ENCODE results near the gene SLIT1.

The SLIT1 gene

DNA sequence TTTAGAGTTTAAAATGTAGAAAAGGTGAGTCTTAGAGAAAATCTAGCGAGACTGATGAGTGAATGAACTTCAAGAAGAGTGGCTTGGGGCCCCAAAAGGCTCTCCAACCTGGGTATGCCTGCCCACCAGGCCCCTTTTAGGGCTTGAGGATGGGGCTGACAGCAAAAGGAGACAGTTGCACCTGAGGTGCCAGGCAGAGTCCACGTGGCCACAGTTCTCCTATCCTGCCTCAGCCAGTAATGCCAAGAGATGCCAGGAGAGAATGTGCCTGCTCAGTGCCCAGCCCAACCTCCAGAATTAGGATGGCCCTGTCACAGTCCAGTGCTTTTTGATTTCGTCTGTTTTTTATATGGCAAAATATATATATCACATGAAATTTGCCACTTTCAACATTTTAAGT is 156.5 kb downstream of the SLIT1 start:
- TF ChIP-seq ZNF70 (CRISPR knock-in tag; IDR thresholded peaks at IDR 0.05) (no peak), ZNF565 (CRISPR knock-in tag; conservative IDR thresholded peaks at IDR 0.05; ENCODE audit: low read depth) (no peak), ISL1 (CRISPR knock-in tag; IDR thresholded peaks at IDR 0.05) (no peak), ZNF8 (CRISPR knock-in tag; IDR thresholded peaks at IDR 0.05) (no peak), OSR1 (CRISPR knock-in tag; IDR thresholded peaks at IDR 0.05) (no peak), TOX (CRISPR knock-in tag; IDR thresholded peaks at IDR 0.05; ENCODE audit: borderline replicate concordance) (no peak), PPARA (CRISPR knock-in tag; IDR thresholded peaks at IDR 0.05; ENCODE audit: borderline replicate concordance) (no peak), ZC3H10 (CRISPR knock-in tag; IDR thresholded peaks at IDR 0.05) (no peak), BACH2 (CRISPR knock-in tag; IDR thresholded peaks at IDR 0.05; ENCODE audit: borderline replicate concordance) (no peak), SNAI2 (CRISPR knock-in tag; IDR thresholded peaks at IDR 0.05) (no peak), TCF4 (CRISPR knock-in tag; IDR thresholded peaks at IDR 0.05; ENCODE audit: borderline replicate concordance) (no peak), ZFP30 (CRISPR knock-in tag; IDR thresholded peaks at IDR 0.05) (no peak)
- TF ChIP-seq, protein P1, sequence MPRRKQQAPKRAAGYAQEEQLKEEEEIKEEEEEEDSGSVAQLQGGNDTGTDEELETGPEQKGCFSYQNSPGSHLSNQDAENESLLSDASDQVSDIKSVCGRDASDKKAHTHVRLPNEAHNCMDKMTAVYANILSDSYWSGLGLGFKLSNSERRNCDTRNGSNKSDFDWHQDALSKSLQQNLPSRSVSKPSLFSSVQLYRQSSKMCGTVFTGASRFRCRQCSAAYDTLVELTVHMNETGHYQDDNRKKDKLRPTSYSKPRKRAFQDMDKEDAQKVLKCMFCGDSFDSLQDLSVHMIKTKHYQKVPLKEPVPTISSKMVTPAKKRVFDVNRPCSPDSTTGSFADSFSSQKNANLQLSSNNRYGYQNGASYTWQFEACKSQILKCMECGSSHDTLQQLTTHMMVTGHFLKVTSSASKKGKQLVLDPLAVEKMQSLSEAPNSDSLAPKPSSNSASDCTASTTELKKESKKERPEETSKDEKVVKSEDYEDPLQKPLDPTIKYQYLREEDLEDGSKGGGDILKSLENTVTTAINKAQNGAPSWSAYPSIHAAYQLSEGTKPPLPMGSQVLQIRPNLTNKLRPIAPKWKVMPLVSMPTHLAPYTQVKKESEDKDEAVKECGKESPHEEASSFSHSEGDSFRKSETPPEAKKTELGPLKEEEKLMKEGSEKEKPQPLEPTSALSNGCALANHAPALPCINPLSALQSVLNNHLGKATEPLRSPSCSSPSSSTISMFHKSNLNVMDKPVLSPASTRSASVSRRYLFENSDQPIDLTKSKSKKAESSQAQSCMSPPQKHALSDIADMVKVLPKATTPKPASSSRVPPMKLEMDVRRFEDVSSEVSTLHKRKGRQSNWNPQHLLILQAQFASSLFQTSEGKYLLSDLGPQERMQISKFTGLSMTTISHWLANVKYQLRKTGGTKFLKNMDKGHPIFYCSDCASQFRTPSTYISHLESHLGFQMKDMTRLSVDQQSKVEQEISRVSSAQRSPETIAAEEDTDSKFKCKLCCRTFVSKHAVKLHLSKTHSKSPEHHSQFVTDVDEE (CRISPR knock-in tag; IDR thresholded peaks at IDR 0.05): no peak
- TF ChIP-seq, protein P2, sequence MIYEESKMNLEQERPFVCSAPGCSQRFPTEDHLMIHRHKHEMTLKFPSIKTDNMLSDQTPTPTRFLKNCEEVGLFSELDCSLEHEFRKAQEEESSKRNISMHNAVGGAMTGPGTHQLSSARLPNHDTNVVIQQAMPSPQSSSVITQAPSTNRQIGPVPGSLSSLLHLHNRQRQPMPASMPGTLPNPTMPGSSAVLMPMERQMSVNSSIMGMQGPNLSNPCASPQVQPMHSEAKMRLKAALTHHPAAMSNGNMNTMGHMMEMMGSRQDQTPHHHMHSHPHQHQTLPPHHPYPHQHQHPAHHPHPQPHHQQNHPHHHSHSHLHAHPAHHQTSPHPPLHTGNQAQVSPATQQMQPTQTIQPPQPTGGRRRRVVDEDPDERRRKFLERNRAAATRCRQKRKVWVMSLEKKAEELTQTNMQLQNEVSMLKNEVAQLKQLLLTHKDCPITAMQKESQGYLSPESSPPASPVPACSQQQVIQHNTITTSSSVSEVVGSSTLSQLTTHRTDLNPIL (CRISPR knock-in tag; IDR thresholded peaks at IDR 0.05; ENCODE audit: low read depth): no peak
- no peak for ATAC-seq

DNA sequence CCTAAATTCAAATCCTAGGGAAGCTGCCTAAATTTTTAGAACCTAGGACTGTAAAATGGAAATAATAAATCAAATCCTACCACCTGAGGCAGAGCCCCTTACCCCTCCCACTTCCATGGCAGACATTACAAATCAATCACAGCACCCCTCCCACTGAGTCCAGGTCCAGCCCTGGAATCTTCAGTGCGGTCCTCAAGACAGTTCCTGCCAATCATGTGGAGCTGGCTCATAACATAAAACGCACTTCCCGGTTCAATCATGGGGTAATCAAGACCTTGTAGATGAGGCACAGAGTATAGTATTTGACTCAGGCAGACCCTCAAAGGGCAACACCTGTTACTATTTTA is 157.0 kb downstream of the SLIT1 start:
- no peak for ATAC-seq
- TF ChIP-seq, protein P3, sequence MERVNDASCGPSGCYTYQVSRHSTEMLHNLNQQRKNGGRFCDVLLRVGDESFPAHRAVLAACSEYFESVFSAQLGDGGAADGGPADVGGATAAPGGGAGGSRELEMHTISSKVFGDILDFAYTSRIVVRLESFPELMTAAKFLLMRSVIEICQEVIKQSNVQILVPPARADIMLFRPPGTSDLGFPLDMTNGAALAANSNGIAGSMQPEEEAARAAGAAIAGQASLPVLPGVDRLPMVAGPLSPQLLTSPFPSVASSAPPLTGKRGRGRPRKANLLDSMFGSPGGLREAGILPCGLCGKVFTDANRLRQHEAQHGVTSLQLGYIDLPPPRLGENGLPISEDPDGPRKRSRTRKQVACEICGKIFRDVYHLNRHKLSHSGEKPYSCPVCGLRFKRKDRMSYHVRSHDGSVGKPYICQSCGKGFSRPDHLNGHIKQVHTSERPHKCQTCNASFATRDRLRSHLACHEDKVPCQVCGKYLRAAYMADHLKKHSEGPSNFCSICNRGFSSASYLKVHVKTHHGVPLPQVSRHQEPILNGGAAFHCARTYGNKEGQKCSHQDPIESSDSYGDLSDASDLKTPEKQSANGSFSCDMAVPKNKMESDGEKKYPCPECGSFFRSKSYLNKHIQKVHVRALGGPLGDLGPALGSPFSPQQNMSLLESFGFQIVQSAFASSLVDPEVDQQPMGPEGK (CRISPR knock-in tag; IDR thresholded peaks at IDR 0.05; ENCODE audit: borderline replicate concordance): no peak
- no peak for TF ChIP-seq ISL1 (CRISPR knock-in tag; IDR thresholded peaks at IDR 0.05)
- no peak for TF ChIP-seq ZC3H10 (CRISPR knock-in tag; IDR thresholded peaks at IDR 0.05)
- TF ChIP-seq ZNF565 (CRISPR knock-in tag; conservative IDR thresholded peaks at IDR 0.05; ENCODE audit: low read depth): no peak
- TF ChIP-seq TCF4 (CRISPR knock-in tag; IDR thresholded peaks at IDR 0.05; ENCODE audit: borderline replicate concordance): no peak
- TF ChIP-seq GLIS3 (CRISPR knock-in tag; IDR thresholded peaks at IDR 0.05): no peak
- no peak for TF ChIP-seq ZNF8 (CRISPR knock-in tag; IDR thresholded peaks at IDR 0.05)
- no peak for TF ChIP-seq ARNTL (CRISPR knock-in tag; IDR thresholded peaks at IDR 0.05; ENCODE audit: borderline replicate concordance, low read depth)
- TF ChIP-seq PPARA (CRISPR knock-in tag; IDR thresholded peaks at IDR 0.05; ENCODE audit: borderline replicate concordance): no peak
- TF ChIP-seq ZNF70 (CRISPR knock-in tag; IDR thresholded peaks at IDR 0.05): no peak
- TF ChIP-seq ZFP3 (CRISPR knock-in tag; IDR thresholded peaks at IDR 0.05): no peak
- TF ChIP-seq RARB (CRISPR knock-in tag; IDR thresholded peaks at IDR 0.05): no peak
- no peak for TF ChIP-seq CSDC2 (CRISPR knock-in tag; IDR thresholded peaks at IDR 0.05)

DNA sequence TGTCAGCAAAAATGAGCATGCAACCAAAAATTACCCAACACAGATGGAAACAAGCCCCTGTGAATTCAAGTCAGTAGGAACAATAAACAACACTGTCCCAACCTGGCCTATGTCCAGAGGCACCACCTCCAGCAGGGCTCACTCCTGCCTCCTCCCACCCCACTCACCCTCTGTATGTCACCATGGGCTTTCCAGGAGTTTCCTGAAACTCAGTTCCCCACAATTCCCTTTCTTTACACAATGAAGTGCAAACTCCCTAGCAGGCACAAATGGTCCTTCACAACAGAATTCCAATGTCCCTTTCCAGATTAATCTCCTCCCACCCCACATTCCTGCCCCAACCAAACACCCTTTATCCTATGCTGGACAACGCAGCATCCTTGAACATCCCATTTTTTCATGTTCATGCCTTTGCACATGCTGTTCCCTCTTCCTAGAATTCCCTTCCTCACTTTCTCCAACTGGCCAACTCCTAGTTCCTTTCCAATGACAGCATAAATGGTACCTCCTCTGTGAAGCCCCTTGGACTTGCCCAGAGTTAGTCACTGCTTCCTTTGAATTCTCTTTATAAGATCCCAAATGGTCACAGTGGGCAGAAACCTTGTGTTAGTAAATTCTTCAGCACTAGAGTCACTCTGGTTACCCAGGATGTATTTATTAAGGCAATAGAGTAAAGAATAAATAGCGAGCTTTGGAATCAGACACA is 157.5 kb downstream of the SLIT1 start:
- TF ChIP-seq ESRRG (CRISPR knock-in tag; IDR thresholded peaks at IDR 0.05) (no peak), TOX (CRISPR knock-in tag; IDR thresholded peaks at IDR 0.05; ENCODE audit: borderline replicate concordance) (no peak), GLIS3 (CRISPR knock-in tag; IDR thresholded peaks at IDR 0.05) (no peak), RARB (CRISPR knock-in tag; IDR thresholded peaks at IDR 0.05) (no peak), ZNF70 (CRISPR knock-in tag; IDR thresholded peaks at IDR 0.05) (no peak), BACH2 (CRISPR knock-in tag; IDR thresholded peaks at IDR 0.05; ENCODE audit: borderline replicate concordance) (no peak), ZFP3 (CRISPR knock-in tag; IDR thresholded peaks at IDR 0.05) (no peak), ZNF565 (CRISPR knock-in tag; conservative IDR thresholded peaks at IDR 0.05; ENCODE audit: low read depth) (no peak), OSR1 (CRISPR knock-in tag; IDR thresholded peaks at IDR 0.05) (no peak), ZFP30 (CRISPR knock-in tag; IDR thresholded peaks at IDR 0.05) (no peak), ZC3H10 (CRISPR knock-in tag; IDR thresholded peaks at IDR 0.05) (no peak)
- TF ChIP-seq, protein P3 (CRISPR knock-in tag; IDR thresholded peaks at IDR 0.05; ENCODE audit: borderline replicate concordance): no peak
- TF ChIP-seq, protein P4, sequence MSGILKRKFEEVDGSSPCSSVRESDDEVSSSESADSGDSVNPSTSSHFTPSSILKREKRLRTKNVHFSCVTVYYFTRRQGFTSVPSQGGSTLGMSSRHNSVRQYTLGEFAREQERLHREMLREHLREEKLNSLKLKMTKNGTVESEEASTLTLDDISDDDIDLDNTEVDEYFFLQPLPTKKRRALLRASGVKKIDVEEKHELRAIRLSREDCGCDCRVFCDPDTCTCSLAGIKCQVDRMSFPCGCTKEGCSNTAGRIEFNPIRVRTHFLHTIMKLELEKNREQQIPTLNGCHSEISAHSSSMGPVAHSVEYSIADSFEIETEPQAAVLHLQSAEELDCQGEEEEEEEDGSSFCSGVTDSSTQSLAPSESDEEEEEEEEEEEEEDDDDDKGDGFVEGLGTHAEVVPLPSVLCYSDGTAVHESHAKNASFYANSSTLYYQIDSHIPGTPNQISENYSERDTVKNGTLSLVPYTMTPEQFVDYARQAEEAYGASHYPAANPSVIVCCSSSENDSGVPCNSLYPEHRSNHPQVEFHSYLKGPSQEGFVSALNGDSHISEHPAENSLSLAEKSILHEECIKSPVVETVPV (CRISPR knock-in tag; IDR thresholded peaks at IDR 0.05): no peak

More for the DNA sequence above, 157.5 kb downstream of the SLIT1 start:
- no peak for ATAC-seq
